Panc1 (cell line): ENCODE measurements around the gene DENND4B. TPM values are rescaled to one million over a fixed set of nuclear protein-coding genes. Genes with fewer than 3 reads are reported as not detected.

ENCODE experiments used
- ATAC-seq: fragments of 200-7000 bp; cut with Tn5 transposase; 2 replicates; pipeline ENCODE4 v1.9.1; 2020; ENCODE audit warnings: mild to moderate bottlenecking, moderate library complexity
- BruUV-seq: library from RNA; stranded (reverse); fragments of 400-500 nt; replicated peaks from 2 replicates; lab custom pipeline; 2021; lab: Mats Ljungman, UMichigan
- CTCF ChIA-PET: fragments of 300-600 bp; sonication (Branson Sonifier 250); formaldehyde crosslinking; loops from one replicate; lab custom pipeline; 2022; ENCODE audit warnings: antibody characterized with exemption; lab: Charles Lee
- POLR2A ChIA-PET: fragments of 300-600 bp; sonication (Branson Sonifier 250); formaldehyde crosslinking; loops from one replicate; lab custom pipeline; 2022; ENCODE audit warnings: antibody characterized with exemption; lab: Charles Lee
- DNase-seq: peaks from one replicate; pipeline ENCODE4 v3.0.0-alpha.2; 2010; ENCODE audit warnings: low read depth, low spot score
- H3K27ac ChIP-seq: 2 replicates; pipeline ENCODE4 v1.5.1; 2011; ENCODE audit warnings: mild to moderate bottlenecking, low read length, inconsistent platforms
- H3K27me3 ChIP-seq: fragments of 200-500 bp; sonication (Bioruptor generic); 2 replicates; pipeline ENCODE4 v1.6.0; 2014; ENCODE audit warnings: low read length, inconsistent platforms; ENCODE audit not compliant: control insufficient read depth, insufficient read depth
- H3K36me3 ChIP-seq: fragments of 200-500 bp; sonication (Bioruptor generic); 2 replicates; pipeline ENCODE4 v1.5.1; 2014; ENCODE audit warnings: inconsistent platforms, mild to moderate bottlenecking, low read length, moderate library complexity; ENCODE audit not compliant: control insufficient read depth, insufficient read depth
- H3K4me1 ChIP-seq: 2 replicates; pipeline ENCODE4 v1.5.1; 2011; ENCODE audit warnings: inconsistent platforms, mild to moderate bottlenecking, low read length, moderate library complexity; ENCODE audit not compliant: control insufficient read depth, insufficient read depth
- H3K4me3 ChIP-seq, 2 experiments: 2 replicates each; pipeline ENCODE4 v1.5.1; 2011 to 2012; ENCODE audit warnings: low read depth in 2 of 2, low read length in 2 of 2, mild to moderate bottlenecking in 2 of 2, inconsistent platforms in 1 of 2, moderate library complexity in 1 of 2
- H3K9me3 ChIP-seq: fragments of 200-500 bp; sonication (Bioruptor generic); 2 replicates; pipeline ENCODE4 v1.5.1; 2014; ENCODE audit warnings: low read depth, mild to moderate bottlenecking, inconsistent platforms, low read length, moderate library complexity; ENCODE audit not compliant: control insufficient read depth, insufficient read depth
- CTCF ChIP-seq: fragments of 450-650 bp; IDR thresholded peaks from 2 replicates; pipeline ENCODE4 v1.5.1; 2017; ENCODE audit warnings: mild to moderate bottlenecking
- POLR2AphosphoS5 ChIP-seq: IDR thresholded peaks from 2 replicates; pipeline ENCODE4 v1.6.1; 2012; ENCODE audit warnings: mild to moderate bottlenecking, low read depth, low read length, moderate library complexity
- REST ChIP-seq, 2 experiments: IDR thresholded peaks; 2 replicates each; pipeline ENCODE4 v1.6.1; 2011 to 2012; ENCODE audit warnings: low read depth in 2 of 2, control low read depth in 1 of 2, low read length in 1 of 2, mild to moderate bottlenecking in 1 of 2, moderate library complexity in 1 of 2; ENCODE audit not compliant: insufficient read depth in 1 of 2
- SIN3A ChIP-seq: IDR thresholded peaks from 2 replicates; pipeline ENCODE4 v1.6.1; 2012; ENCODE audit warnings: low read depth, mild to moderate bottlenecking, low read length, moderate library complexity, borderline replicate concordance; ENCODE audit not compliant: insufficient read depth
- TCF7L2 ChIP-seq: IDR thresholded peaks from 2 replicates; pipeline ENCODE4 v1.6.1; 2011; ENCODE audit warnings: mild to moderate bottlenecking, low read depth, low read length, inconsistent platforms
- in situ Hi-C: cut with HindIII; loops from 2 replicates; pipeline ENCODE4 v1.10.0; 2016; ENCODE audit warnings: low sequenced_read_pairs, low pct_unique_long_range_greater_than_20kb
- intact Hi-C: fragments of 100-400 bp; cut with micrococcal nuclease; formaldehyde crosslinking; loops from one replicate; pipeline ENCODE4 v1.10.0; 2022; ENCODE audit not compliant: unreplicated experiment
- total RNA-seq: library from RNA; stranded (reverse); gene quantifications from one replicate; pipeline ENCODE4 v1.2.1, GENCODE V29; 2021; ENCODE audit not compliant: unreplicated experiment

Gene DENND4B
- total RNA-seq, 1 experiment from 2014 or later, result 56.2 TPM

DNA sequence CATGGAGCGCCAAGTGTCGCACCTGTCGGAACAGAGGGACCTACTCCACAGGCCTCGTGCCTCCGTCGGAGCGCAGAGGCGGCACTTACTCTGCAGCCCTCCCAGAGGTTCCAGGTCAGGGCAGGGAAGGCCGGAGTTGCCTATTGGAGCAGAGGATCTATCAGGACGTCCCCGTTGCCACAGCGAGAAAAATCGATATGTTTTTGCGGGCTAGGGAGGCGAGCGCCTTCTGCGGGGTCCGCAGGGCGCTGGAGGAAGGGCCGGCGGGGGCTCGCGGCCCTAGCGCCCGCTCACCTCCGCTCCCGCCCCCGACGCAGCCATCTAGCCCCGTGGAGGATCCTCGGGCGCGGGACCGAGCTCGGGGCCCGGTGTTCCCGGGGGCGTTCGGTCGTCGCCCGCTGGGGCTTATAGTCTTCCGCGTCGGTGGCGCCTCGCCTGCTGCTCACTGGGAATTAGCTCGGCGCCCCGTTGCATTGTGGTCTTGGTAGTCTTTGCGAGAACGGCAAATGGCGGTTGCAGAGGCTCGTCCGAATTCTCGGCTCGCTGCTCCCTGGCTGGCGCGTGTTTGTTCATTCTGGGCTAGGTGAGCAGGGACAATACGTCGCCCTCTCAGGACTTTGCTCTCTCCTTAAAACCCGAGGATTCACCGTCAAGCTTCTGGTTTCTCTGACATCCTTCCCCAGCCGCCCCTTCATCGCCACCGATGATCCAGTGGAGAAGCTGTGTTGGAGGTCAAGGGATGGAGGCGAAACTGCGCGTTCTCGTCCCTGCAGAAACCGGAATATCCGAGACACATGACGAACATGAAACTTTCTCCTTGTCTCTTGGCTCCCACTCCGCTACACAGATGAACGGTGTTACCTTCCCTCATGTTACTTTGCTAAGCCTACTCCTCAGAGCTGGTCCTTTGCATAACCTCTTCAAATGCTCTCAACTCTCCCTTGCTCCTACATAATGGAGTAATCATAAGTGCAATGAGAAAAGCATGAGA, 31.0 kb upstream of the DENND4B start, which contains the start of gene JTB:
TSS of gene JTB (minus strand) at position 425 of the 991 bp plus-strand sequence. CDS start at position 3, 422 bp downstream.
- ATAC-seq (peak; percentile 96), DNase-seq (no peak)
- in situ Hi-C loops (no loop called here), intact Hi-C loops (no loop called here)
- POLR2A ChIA-PET, result interaction anchor here (0.5 to 1.3 kb wide), 4 partner anchors 10 to 338 kb away, joined by 3 to 4 read pairs (median 3); partner anchors contain the start of gene CREB3L4
- H3K27ac ChIP-seq, result peak within 1 kb of the TSS; percentile 92
- no peaks in the 10 kb centered on the region for H3K9me3 ChIP-seq
- TF ChIP-seq CTCF (no peak), SIN3A (peak; percentile 76; the same call in 1 of the 2 replicates), POLR2AphosphoS5 (peak; percentile 80), TCF7L2 (no peak), REST (IDR thresholded peaks at IDR 0.05; ENCODE audit: insufficient read depth in 1 of 2, low read depth in 2 of 2, low read length in 1 of 2) (no peak)
- H3K27me3 ChIP-seq, result no peaks in the 10 kb centered on the region
- TSS peak; percentile 48 for BruUV-seq
- CTCF ChIA-PET, result interaction anchor here (1.3 to 1.6 kb wide), 2 partner anchors 10 kb away, joined by 5 to 8 read pairs; partner anchors contain the start of gene CREB3L4
- H3K36me3 ChIP-seq, result no peaks in the 10 kb centered on the region; the same call in 1 of the 2 replicates
- peaks cover 10% of the 10 kb centered on the region for H3K4me1 ChIP-seq
- H3K4me3 ChIP-seq, result peak within 1 kb of the TSS; percentile 95 to 97

GRCh38 chr1:153976819-153977249, 30.3 kb upstream of the DENND4B start:
- Histone ChIP-seq H3K4me3 (peak overlapping the region; percentile 95 to 97), H3K27ac (peak overlapping the region; percentile 92), H3K4me1 (peaks cover 10% of the 10 kb centered on the region), H3K9me3 (no peaks in the 10 kb centered on the region), H3K27me3 (no peaks in the 10 kb centered on the region), H3K36me3 (no peaks in the 10 kb centered on the region; the same call in 1 of the 2 replicates)
- CTCF ChIA-PET, result interaction anchor here (1.3 to 1.6 kb wide), 2 partner anchors 10 kb away, joined by 5 to 8 read pairs; partner anchors contain the start of gene CREB3L4
- DNase-seq, result no peak
- POLR2A ChIA-PET, result interaction anchor here (1.1 to 1.3 kb wide), 2 partner anchors 9 to 14 kb away, joined by 3 read pairs; partner anchors contain the start of gene CREB3L4
- no TSS peak for BruUV-seq
- in situ Hi-C loops, result no loop called here
- ATAC-seq, result no peak
- TF ChIP-seq SIN3A (no peak), TCF7L2 (no peak), REST (IDR thresholded peaks at IDR 0.05; ENCODE audit: insufficient read depth in 1 of 2, low read depth in 2 of 2, low read length in 1 of 2) (no peak), CTCF (no peak), POLR2AphosphoS5 (no peak)
- intact Hi-C loops, result no loop called here
